ENCODE measurements around the gene ELP2. TPM values are rescaled to one million over a fixed set of nuclear protein-coding genes. Genes with fewer than 3 reads are reported as not detected.

ELP2 gene
- total and polyA plus RNA-seq, 5 donors from 2014 or later = 71.0 to 161 (median 92.1) TPM

- Mint-ChIP-seq H3K27me3 (no peaks in the 10 kb centered on the region), H3K4me3 (peak overlapping the region; percentile 74 to 98 (median 98)), H3K36me3 (peaks cover 20% of the 10 kb centered on the region), H3K4me1 (peaks cover 25 to 71% (median 47%) of the 10 kb centered on the region in 4 donors), H3K9me3 (no peaks in the 10 kb centered on the region), H3K27ac (peak overlapping the region; percentile 49 to 60 (median 59))
- Histone ChIP-seq H3K4me1 (ENCODE audit: control insufficient read depth, insufficient read depth, low read length, poor library complexity, severe bottlenecking) (peaks cover 57% of the 10 kb centered on the region), H3K9me3 (ENCODE audit: control insufficient read depth in 2 of 2, low read length in 2 of 2) (no peaks in the 10 kb centered on the region), H3K4me3 (ENCODE audit: low read depth, low read length) (peak overlapping the region; percentile 98), H3K27me3 (ENCODE audit: control insufficient read depth, insufficient read depth, low read length) (no peaks in the 10 kb centered on the region), H3K36me3 (ENCODE audit: control insufficient read depth, insufficient read depth, low read length) (peaks cover 23% of the 10 kb centered on the region), H3K27ac (ENCODE audit: insufficient read depth, low read length, poor library complexity, severe bottlenecking) (no peak overlapping the region)
- no peak for DNase-seq
- no peak for ATAC-seq (ENCODE audit: low read depth in 2 of 2)
These were observed 2.2 kb downstream of the ELP2 start for GRCh38 chr18:36131692-36132483.

DNA sequence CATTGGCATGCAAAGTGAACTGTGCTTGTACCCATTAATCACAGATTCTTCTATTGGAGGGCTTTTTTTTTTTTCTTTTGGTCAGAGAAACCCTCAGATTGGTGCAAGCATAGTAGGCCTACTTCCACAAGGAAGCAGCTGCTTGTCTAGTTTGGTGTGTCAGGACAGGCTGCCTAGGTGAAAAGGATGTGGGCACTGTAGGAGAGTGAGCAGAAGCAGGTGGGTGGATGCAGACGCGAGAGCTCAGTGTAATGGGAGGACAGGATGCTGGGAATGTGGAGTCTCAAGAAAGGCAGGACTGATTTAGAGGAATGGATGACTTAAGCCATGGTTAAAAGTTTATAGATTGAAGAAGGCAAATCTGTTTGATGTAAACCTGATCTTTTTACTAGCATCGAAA, 3.1 kb downstream of the ELP2 start:
- peak in 1 of 3 donors; percentile 32 for DNase-seq
- Histone ChIP-seq H3K9me3 (ENCODE audit: control insufficient read depth in 2 of 2, low read length in 2 of 2) (no peaks in the 10 kb centered on the region), H3K4me1 (ENCODE audit: control insufficient read depth, insufficient read depth, low read length, poor library complexity, severe bottlenecking) (peaks cover 50% of the 10 kb centered on the region), H3K27ac (ENCODE audit: insufficient read depth, low read length, poor library complexity, severe bottlenecking) (no peak overlapping the region), H3K27me3 (ENCODE audit: control insufficient read depth, insufficient read depth, low read length) (no peaks in the 10 kb centered on the region), H3K36me3 (ENCODE audit: control insufficient read depth, insufficient read depth, low read length) (peaks cover 32% of the 10 kb centered on the region), H3K4me3 (ENCODE audit: low read depth, low read length) (peak overlapping the region; percentile 98)
- H3K27me3 Mint-ChIP-seq = no peaks in the 10 kb centered on the region
- H3K36me3 Mint-ChIP-seq = peaks cover 25% of the 10 kb centered on the region
- H3K27ac Mint-ChIP-seq = peak overlapping the region in 2 of 3 donors; percentile 59 to 60
- no peaks in the 10 kb centered on the region for H3K9me3 Mint-ChIP-seq
- ATAC-seq (ENCODE audit: low read depth in 2 of 2) = no peak
- H3K4me3 Mint-ChIP-seq = peak overlapping the region; percentile 84 to 98 (median 98)
- peaks cover 24 to 67% (median 46%) of the 10 kb centered on the region in 4 donors for H3K4me1 Mint-ChIP-seq

- Mint-ChIP-seq H3K36me3 (peaks cover 41% of the 10 kb centered on the region), H3K9me3 (no peaks in the 10 kb centered on the region), H3K4me1 (peaks cover 28 to 65% (median 44%) of the 10 kb centered on the region in 4 donors), H3K27ac (peak overlapping the region in 2 of 3 donors; percentile 21 to 57), H3K4me3 (peak overlapping the region in 1 of 4 donors; percentile 69), H3K27me3 (no peaks in the 10 kb centered on the region)
- ATAC-seq (ENCODE audit: low read depth in 2 of 2) (no peak), DNase-seq (no peak)
- Histone ChIP-seq H3K4me3 (ENCODE audit: low read depth, low read length) (peak overlapping the region; percentile 9), H3K36me3 (ENCODE audit: control insufficient read depth, insufficient read depth, low read length) (peaks cover 56% of the 10 kb centered on the region), H3K4me1 (ENCODE audit: control insufficient read depth, insufficient read depth, low read length, poor library complexity, severe bottlenecking) (peaks cover 39% of the 10 kb centered on the region), H3K27me3 (ENCODE audit: control insufficient read depth, insufficient read depth, low read length) (no peaks in the 10 kb centered on the region), H3K27ac (ENCODE audit: insufficient read depth, low read length, poor library complexity, severe bottlenecking) (peak overlapping the region; percentile 30), H3K9me3 (ENCODE audit: control insufficient read depth in 2 of 2, low read length in 2 of 2) (no peaks in the 10 kb centered on the region)
These were observed 5.6 kb downstream of the ELP2 start for GRCh38 chr18:36135264-36135663.

- ATAC-seq (ENCODE audit: low read depth in 2 of 2) (no peak), DNase-seq (no peak)
- Mint-ChIP-seq H3K9me3 (no peaks in the 10 kb centered on the region), H3K36me3 (peaks cover 52% of the 10 kb centered on the region), H3K4me3 (no peak overlapping the region), H3K27me3 (no peaks in the 10 kb centered on the region), H3K27ac (peak overlapping the region in 1 of 3 donors; percentile 38), H3K4me1 (peaks cover 28 to 41% (median 35%) of the 10 kb centered on the region in 4 donors)
- Histone ChIP-seq H3K27me3 (ENCODE audit: control insufficient read depth, insufficient read depth, low read length) (no peaks in the 10 kb centered on the region), H3K4me1 (ENCODE audit: control insufficient read depth, insufficient read depth, low read length, poor library complexity, severe bottlenecking) (peaks cover 9% of the 10 kb centered on the region), H3K4me3 (ENCODE audit: low read depth, low read length) (no peak overlapping the region), H3K36me3 (ENCODE audit: control insufficient read depth, insufficient read depth, low read length) (peaks cover 85% of the 10 kb centered on the region), H3K9me3 (ENCODE audit: control insufficient read depth in 2 of 2, low read length in 2 of 2) (no peaks in the 10 kb centered on the region), H3K27ac (ENCODE audit: insufficient read depth, low read length, poor library complexity, severe bottlenecking) (no peak overlapping the region)
These were observed 9.5 kb downstream of the ELP2 start for GRCh38 chr18:36139245-36139644.

GRCh38 chr18:36141576-36141975, 11.9 kb downstream of the ELP2 start:
- peaks cover 94% of the 10 kb centered on the region for H3K36me3 ChIP-seq (ENCODE audit: control insufficient read depth, insufficient read depth, low read length)
- Mint-ChIP-seq H3K4me1 (peaks cover 21 to 29% (median 23%) of the 10 kb centered on the region in 4 donors), H3K36me3 (peaks cover 56% of the 10 kb centered on the region)

DNA sequence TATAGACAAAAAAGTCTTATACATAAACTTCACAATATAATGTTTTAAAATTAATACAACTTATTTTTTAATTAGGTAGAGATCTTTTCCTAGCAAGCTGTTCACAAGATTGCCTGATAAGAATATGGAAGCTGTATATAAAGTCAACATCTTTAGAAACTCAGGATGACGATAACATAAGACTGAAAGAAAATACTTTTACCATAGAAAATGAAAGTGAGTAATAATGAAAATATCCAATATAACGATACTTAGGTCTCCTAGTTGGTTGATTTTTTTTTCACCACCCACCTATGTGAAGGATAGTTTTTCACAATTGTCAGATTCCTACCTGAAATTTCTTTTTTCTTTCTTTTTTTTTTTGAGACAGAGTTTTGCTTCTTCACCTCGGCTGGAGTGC, 13.1 kb downstream of the ELP2 start:
- no peak overlapping the region for H3K27ac Mint-ChIP-seq
- no peak for DNase-seq
- H3K4me1 Mint-ChIP-seq = peaks cover 16 to 21% (median 18%) of the 10 kb centered on the region in 4 donors
- no peak overlapping the region for H3K4me3 ChIP-seq (ENCODE audit: low read depth, low read length)
- H3K9me3 Mint-ChIP-seq = no peaks in the 10 kb centered on the region
- H3K27me3 Mint-ChIP-seq = no peaks in the 10 kb centered on the region
- no peaks in the 10 kb centered on the region for H3K9me3 ChIP-seq (ENCODE audit: control insufficient read depth in 2 of 2, low read length in 2 of 2)
- peaks cover 93% of the 10 kb centered on the region for H3K36me3 ChIP-seq (ENCODE audit: control insufficient read depth, insufficient read depth, low read length)
- peaks cover 52% of the 10 kb centered on the region for H3K36me3 Mint-ChIP-seq
- no peaks in the 10 kb centered on the region for H3K27me3 ChIP-seq (ENCODE audit: control insufficient read depth, insufficient read depth, low read length)
- no peak overlapping the region for H3K27ac ChIP-seq (ENCODE audit: insufficient read depth, low read length, poor library complexity, severe bottlenecking)
- ATAC-seq (ENCODE audit: low read depth in 2 of 2) = no peak
- no peak overlapping the region for H3K4me3 Mint-ChIP-seq
- no peaks in the 10 kb centered on the region for H3K4me1 ChIP-seq (ENCODE audit: control insufficient read depth, insufficient read depth, low read length, poor library complexity, severe bottlenecking)

More at GRCh38 chr18:36141576-36141975, 11.9 kb downstream of the ELP2 start:
- ATAC-seq (ENCODE audit: low read depth in 2 of 2) = no peak
- Mint-ChIP-seq H3K4me3 (no peak overlapping the region), H3K27me3 (no peaks in the 10 kb centered on the region), H3K27ac (no peak overlapping the region), H3K9me3 (no peaks in the 10 kb centered on the region)
- DNase-seq = no peak
- Histone ChIP-seq H3K27ac (ENCODE audit: insufficient read depth, low read length, poor library complexity, severe bottlenecking) (no peak overlapping the region), H3K4me3 (ENCODE audit: low read depth, low read length) (no peak overlapping the region), H3K9me3 (ENCODE audit: control insufficient read depth in 2 of 2, low read length in 2 of 2) (no peaks in the 10 kb centered on the region), H3K4me1 (ENCODE audit: control insufficient read depth, insufficient read depth, low read length, poor library complexity, severe bottlenecking) (peaks cover 2% of the 10 kb centered on the region), H3K27me3 (ENCODE audit: control insufficient read depth, insufficient read depth, low read length) (no peaks in the 10 kb centered on the region)

DNA sequence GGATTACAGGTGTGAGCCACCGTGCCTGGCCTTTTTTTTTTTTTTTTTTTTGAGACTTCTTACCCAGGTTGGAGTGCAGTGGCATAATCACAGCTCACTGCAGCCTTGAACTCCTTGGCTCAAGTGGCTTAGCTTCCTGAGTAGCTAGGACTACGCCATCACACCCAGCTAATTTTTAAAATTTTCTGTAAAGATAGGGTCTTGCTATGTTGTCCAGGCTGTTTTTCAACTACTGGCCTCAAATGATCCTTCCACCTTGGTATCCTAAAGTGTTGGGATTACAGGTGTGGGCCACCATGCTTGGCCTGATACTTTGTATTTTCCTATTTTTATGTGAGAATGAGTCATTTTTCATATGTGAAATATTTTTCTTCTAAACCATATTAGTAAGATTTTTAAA, 13.7 kb downstream of the ELP2 start:
- no peak for DNase-seq
- ATAC-seq (ENCODE audit: low read depth in 2 of 2) = no peak
- no peak overlapping the region for H3K27ac ChIP-seq (ENCODE audit: insufficient read depth, low read length, poor library complexity, severe bottlenecking)
- Mint-ChIP-seq H3K4me1 (peaks cover 16 to 21% (median 17%) of the 10 kb centered on the region in 4 donors), H3K36me3 (peaks cover 45% of the 10 kb centered on the region), H3K27ac (no peak overlapping the region), H3K27me3 (no peaks in the 10 kb centered on the region), H3K9me3 (no peaks in the 10 kb centered on the region), H3K4me3 (no peak overlapping the region)
- no peaks in the 10 kb centered on the region for H3K4me1 ChIP-seq (ENCODE audit: control insufficient read depth, insufficient read depth, low read length, poor library complexity, severe bottlenecking)
- H3K27me3 ChIP-seq (ENCODE audit: control insufficient read depth, insufficient read depth, low read length) = no peaks in the 10 kb centered on the region
- H3K36me3 ChIP-seq (ENCODE audit: control insufficient read depth, insufficient read depth, low read length) = peaks cover 92% of the 10 kb centered on the region
- H3K9me3 ChIP-seq (ENCODE audit: control insufficient read depth in 2 of 2, low read length in 2 of 2) = no peaks in the 10 kb centered on the region
- H3K4me3 ChIP-seq (ENCODE audit: low read depth, low read length) = no peak overlapping the region
